BJ (cell line): ENCODE measurements around the gene TMEM258. TPM values are rescaled to one million over a fixed set of nuclear protein-coding genes. Genes with fewer than 3 reads are reported as not detected.

Experiments used
- CTCF ChIA-PET: fragments of 350-600 bp; formaldehyde crosslinking; extraction: SDS; loops from one replicate; lab custom pipeline; 2021; ENCODE audit warnings: antibody characterized with exemption, inconsistent platforms; lab: Yijun Ruan, JAX
- POLR2A ChIA-PET: fragments of 300-600 bp; sonication (Branson Sonifier 250); formaldehyde crosslinking; extraction: SDS; loops from one replicate; lab custom pipeline; 2021; ENCODE audit warnings: antibody characterized with exemption; lab: Charles Lee
- DNase-seq: peaks from one replicate; pipeline ENCODE4 v3.0.0-alpha.2; 2011; ENCODE audit warnings: low read depth
- H3K27me3 ChIP-seq: 2 replicates; pipeline ENCODE4 v1.6.0; 2011; ENCODE audit warnings: low read length; ENCODE audit not compliant: control insufficient read depth, insufficient read depth
- H3K36me3 ChIP-seq: 2 replicates; pipeline ENCODE4 v1.5.1; 2011; ENCODE audit warnings: low read length; ENCODE audit not compliant: control insufficient read depth, insufficient read depth
- H3K4me3 ChIP-seq: 2 replicates; pipeline ENCODE4 v1.5.1; 2011; ENCODE audit warnings: low read depth, mild to moderate bottlenecking, control low read depth, low read length
- polyA plus RNA-seq: library from polyadenylated mRNA; depleted of rRNA; stranded (reverse); fragments of >200 nt; gene quantifications from 2 replicates; pipeline ENCODE4 v1.2.3, GENCODE V29; 2011
- TF ChIP-seq, protein P1 (sequence below): IDR thresholded peaks from 2 replicates; pipeline ENCODE4 v1.5.1; 2011; ENCODE audit warnings: low read depth, mild to moderate bottlenecking, control low read depth, inconsistent platforms, low read length, moderate library complexity; ENCODE audit not compliant: insufficient read depth

TMEM258 gene
- polyA plus RNA-seq, 1 experiment = 371 TPM

DNA sequence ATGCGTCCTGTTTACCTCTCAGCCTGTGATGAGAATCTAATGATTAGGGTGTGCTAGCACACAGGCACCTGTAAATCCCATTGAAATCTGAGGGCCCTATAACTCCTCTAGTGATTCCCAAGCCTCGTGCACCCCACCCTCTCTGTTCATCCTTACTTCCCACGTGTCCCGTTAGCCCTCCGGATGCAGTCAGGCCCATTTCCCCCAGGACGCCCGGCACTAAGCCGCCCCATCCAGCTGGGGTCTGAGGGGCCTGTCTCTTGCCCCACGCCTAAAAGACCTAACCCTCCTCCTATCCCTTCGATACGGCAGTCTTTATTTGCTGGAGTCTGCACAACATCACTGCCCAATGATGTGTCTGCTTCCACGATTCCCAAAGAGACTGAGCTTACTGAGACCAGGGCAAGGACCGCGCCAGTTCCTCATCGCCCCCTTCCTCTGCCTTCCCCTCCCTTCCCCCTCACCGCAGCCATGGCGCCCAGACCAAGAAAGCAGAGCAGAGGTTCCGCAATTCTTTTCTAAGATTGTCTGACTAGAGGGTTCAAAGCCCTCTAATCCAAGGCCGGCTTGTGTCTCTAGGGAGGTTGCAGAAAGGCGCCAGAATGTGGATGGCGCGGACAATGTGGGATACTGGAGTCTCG, 34.7 kb upstream of the TMEM258 start:
- H3K4me3 ChIP-seq = peak overlapping the region; percentile 82
- ChIA-PET CTCF (interaction anchor here (1.0 to 4.8 kb wide), 2 partner anchors 9 to 255 kb away, joined by 4 to 22 read pairs; partner anchors contain the start of gene FADS1), POLR2A (no interaction called here)
- H3K27me3 ChIP-seq = no peaks in the 10 kb centered on the region
- H3K36me3 ChIP-seq = no peaks in the 10 kb centered on the region; the same call in 1 of the 2 replicates
- no peak for DNase-seq
- TF ChIP-seq, protein P1, sequence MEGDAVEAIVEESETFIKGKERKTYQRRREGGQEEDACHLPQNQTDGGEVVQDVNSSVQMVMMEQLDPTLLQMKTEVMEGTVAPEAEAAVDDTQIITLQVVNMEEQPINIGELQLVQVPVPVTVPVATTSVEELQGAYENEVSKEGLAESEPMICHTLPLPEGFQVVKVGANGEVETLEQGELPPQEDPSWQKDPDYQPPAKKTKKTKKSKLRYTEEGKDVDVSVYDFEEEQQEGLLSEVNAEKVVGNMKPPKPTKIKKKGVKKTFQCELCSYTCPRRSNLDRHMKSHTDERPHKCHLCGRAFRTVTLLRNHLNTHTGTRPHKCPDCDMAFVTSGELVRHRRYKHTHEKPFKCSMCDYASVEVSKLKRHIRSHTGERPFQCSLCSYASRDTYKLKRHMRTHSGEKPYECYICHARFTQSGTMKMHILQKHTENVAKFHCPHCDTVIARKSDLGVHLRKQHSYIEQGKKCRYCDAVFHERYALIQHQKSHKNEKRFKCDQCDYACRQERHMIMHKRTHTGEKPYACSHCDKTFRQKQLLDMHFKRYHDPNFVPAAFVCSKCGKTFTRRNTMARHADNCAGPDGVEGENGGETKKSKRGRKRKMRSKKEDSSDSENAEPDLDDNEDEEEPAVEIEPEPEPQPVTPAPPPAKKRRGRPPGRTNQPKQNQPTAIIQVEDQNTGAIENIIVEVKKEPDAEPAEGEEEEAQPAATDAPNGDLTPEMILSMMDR = no peak

DNA sequence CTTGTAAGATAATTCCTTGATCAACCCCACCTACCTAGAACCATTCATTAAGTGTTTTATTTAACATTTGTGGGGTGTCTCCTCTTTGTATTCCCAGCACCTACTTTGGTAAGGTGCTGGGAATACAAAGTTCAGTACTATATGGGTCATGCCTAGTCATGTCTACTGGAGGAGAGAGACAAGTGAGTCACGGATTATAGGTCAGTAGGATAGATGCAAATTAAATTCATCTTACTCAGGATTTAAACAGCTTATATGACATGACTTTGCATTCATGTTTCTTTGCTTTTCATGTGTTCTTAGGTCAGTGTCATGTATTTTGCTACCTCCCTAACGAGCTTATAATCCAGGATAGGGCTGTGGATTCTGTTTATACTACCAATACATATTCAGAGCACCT, 27.8 kb upstream of the TMEM258 start:
- ChIA-PET CTCF (interaction anchor here (1.4 to 1.6 kb wide), 2 partner anchors 8 to 23 kb away, joined by 5 to 6 read pairs; partner anchors contain the start of gene FADS2), POLR2A (no interaction called here)
- Histone ChIP-seq H3K27me3 (no peaks in the 10 kb centered on the region), H3K36me3 (no peaks in the 10 kb centered on the region), H3K4me3 (no peak overlapping the region)
- no peak for DNase-seq
- TF ChIP-seq, protein P1 = no peak

DNA sequence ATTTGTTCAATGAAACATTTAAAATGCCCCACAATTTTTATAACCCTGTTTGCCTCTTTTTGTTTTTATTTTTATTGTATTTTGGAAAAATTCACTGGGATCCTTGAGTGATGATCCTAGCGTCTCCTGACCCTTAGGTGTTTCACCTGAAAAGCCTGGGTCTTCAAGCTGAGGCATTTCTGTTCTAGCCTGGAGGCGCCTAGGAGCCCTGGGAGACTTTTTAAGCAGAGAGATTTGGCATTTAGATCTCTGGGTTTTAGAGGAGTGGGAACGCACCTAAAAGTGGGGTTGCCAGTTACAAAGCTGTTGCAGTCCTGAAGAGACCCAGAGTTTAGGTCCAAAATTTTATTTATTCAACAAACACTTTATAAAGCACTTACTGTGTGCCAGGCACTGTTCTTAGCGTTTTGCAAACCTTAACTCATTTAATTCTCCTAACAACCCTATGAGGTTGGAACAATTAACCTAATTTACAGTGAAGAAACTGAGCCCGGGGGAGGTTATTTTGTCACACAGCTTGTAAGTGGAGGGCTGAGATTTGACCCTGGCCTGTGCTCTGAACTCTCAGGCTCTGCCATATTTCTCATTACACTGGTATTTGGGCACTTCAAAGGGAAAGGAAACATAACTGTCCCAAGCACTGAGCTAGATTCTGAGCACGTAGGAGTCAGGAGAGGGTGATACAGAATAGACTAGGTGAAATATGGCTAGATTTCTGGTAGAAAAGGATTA, 25.2 kb upstream of the TMEM258 start:
- ChIA-PET POLR2A (no interaction called here), CTCF (interaction anchor here (0.8 to 2.8 kb wide), 5 partner anchors 11 to 290 kb away, joined by 3 to 22 read pairs (median 4); partner anchors contain the start of gene FADS2)
- no peak for DNase-seq
- Histone ChIP-seq H3K36me3 (0 out of 2 replicates have a peak, but pooled peaks cover 2% of the 10 kb centered on the region), H3K4me3 (peak overlapping the region; percentile 65), H3K27me3 (no peaks in the 10 kb centered on the region)
- TF ChIP-seq, protein P1 = no peak

DNA sequence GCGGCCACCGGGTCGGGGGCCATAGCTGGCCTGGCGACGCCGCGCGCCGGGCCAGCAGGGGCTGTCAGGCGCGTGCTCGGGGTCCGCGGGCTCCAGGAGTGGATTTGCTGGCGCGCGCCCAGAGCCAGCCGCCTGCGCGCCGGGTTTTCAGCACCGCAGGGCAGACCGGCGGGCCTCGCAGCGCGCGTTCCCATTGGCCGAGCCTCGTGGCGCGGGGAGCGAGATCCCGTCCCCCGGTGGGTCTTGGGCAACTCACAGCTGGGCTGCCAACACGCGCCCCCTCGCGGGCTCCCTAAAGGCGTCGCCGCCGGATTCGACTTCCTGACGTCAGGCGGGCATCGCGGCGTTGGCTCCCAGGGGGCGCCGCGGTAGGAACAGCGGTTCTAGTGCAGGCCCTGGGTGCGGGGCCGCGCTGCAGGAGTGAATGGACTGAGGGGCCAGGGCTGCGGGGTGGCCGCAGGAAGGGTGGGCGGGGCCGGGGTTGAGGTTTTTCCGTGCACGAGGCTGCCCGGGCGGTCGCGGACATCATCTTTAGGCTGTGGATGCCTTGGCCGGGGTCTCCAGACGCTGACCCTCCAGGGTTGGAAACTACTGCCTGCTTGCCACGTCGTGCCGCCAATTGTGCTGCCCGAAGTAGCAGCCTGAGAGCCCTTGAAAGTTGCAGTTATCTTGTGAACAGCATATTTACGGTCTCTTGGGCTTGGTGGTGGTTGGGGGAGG, 24.5 kb upstream of the TMEM258 start, which contains the start of gene FADS1:
TSS of gene FADS1 (minus strand) at position 268 of the 720 bp plus-strand sequence. CDS start at position 194, 74 bp downstream.
- Histone ChIP-seq H3K36me3 (peaks cover 9% of the 10 kb centered on the region), H3K27me3 (no peaks in the 10 kb centered on the region), H3K4me3 (peak within 1 kb of the TSS; percentile 65)
- POLR2A ChIA-PET = no interaction called here
- TF ChIP-seq, protein P1 = peak; percentile 77
- CTCF ChIA-PET = interaction anchor here (0.8 to 2.8 kb wide), 4 partner anchors 12 to 54 kb away, joined by 3 to 22 read pairs (median 4); partner anchors contain the start of gene FADS2
- DNase-seq = peak; percentile 45
